ENCODE measurements around the gene IFNA13. TPM values are rescaled to one million over a fixed set of nuclear protein-coding genes. Genes with fewer than 3 reads are reported as not detected.

Gene IFNA13
- total RNA-seq, 4 donors from 2014 or later = not detected

GRCh38 chr9:21398955-21399489 lies 31.2 kb upstream of the IFNA13 start:
- H3K4me3 ChIP-seq (ENCODE audit: low read depth, poor library complexity, severe bottlenecking) = no peak overlapping the region
- no peak for TF ChIP-seq CTCF (IDR thresholded peaks at IDR 0.05)
- no peak for TF ChIP-seq POLR2A (IDR thresholded peaks at IDR 0.05)
- intact Hi-C loops (cut with DNase I; ENCODE audit: low total_unique reads) = no loop called here
- WGBS, 2 donors = 89 to 90% methylated on average over 5 of the region's 5 CpGs
- no peak for DNase-seq (ENCODE audit: low spot score in 2 of 2)

GRCh38 chr9:21395778-21396717 lies 28.2 kb upstream of the IFNA13 start:
- 8 to 10% methylated on average over 38 to 40 of the region's 40 CpGs for WGBS, 2 donors
- H3K4me3 ChIP-seq (ENCODE audit: low read depth, poor library complexity, severe bottlenecking) = peak overlapping the region; percentile 13
- TF ChIP-seq CTCF (IDR thresholded peaks at IDR 0.05) (peak in 1 of 3 donors; percentile 29), POLR2A (IDR thresholded peaks at IDR 0.05) (no peak)
- DNase-seq (ENCODE audit: low spot score in 2 of 2) = peak in 1 of 2 donors; percentile 93
- intact Hi-C loops (cut with DNase I; ENCODE audit: low total_unique reads) = no loop called here

- TF ChIP-seq CTCF (IDR thresholded peaks at IDR 0.05) (no peak), POLR2A (IDR thresholded peaks at IDR 0.05) (no peak)
- intact Hi-C loops (cut with DNase I; ENCODE audit: low total_unique reads) = no loop called here
- DNase-seq (ENCODE audit: low spot score in 2 of 2) = no peak
- WGBS, 2 donors = 84 to 86% methylated on average over 6 of the region's 6 CpGs
- H3K4me3 ChIP-seq (ENCODE audit: low read depth, poor library complexity, severe bottlenecking) = no peak overlapping the region
These were observed 24.4 kb upstream of the IFNA13 start for GRCh38 chr9:21392270-21392669.

- WGBS, 2 donors = 48 to 52% methylated on average over 1 of the region's 1 CpG
- H3K4me3 ChIP-seq (ENCODE audit: low read depth, poor library complexity, severe bottlenecking) = no peak within 1 kb of the TSS
- intact Hi-C loops (cut with DNase I; ENCODE audit: low total_unique reads) = no loop called here
- no peak for DNase-seq (ENCODE audit: low spot score in 2 of 2)
- TF ChIP-seq CTCF (IDR thresholded peaks at IDR 0.05) (no peak), POLR2A (IDR thresholded peaks at IDR 0.05) (no peak)
These were observed 17.3 kb upstream of the IFNA13 start, which contains the start of gene IFNA2 for GRCh38 chr9:21385131-21385670. Gene IFNA2 (minus strand): TSS chr9:21385398. CDS start chr9:21385329, 69 bp downstream.

GRCh38 chr9:21383627-21384026 lies 15.8 kb upstream of the IFNA13 start:
- intact Hi-C loops (cut with DNase I; ENCODE audit: low total_unique reads) = no loop called here
- no peak for DNase-seq (ENCODE audit: low spot score in 2 of 2)
- no peak overlapping the region for H3K4me3 ChIP-seq (ENCODE audit: low read depth, poor library complexity, severe bottlenecking)
- TF ChIP-seq CTCF (IDR thresholded peaks at IDR 0.05) (no peak), POLR2A (IDR thresholded peaks at IDR 0.05) (no peak)
- WGBS, 2 donors = 76 to 80% methylated on average over 4 of the region's 4 CpGs

Measured in lower leg skin (tissue), 4 donors.